Activated naive CD8-positive, alpha-beta T cell treated with anti-CD3 and anti-CD28 coated beads, Interleukin-2, amount 50 U/mL, for 24 hours (primary cell): ENCODE data around the gene TMPRSS5.
"Not testable (repeated sequence)": the region's sequence is repeated elsewhere in the genome, so short reads cannot be mapped to it uniquely, and the experiment has no call there.

Experiments used
- ATAC-seq: fragments of 150-1000 bp; cut with Tn5 transposase; one replicate; pipeline ENCODE4 v1.10.0; 2021
- DNase-seq: peaks from one replicate; pipeline ENCODE4 v3.0.0; 2021
- H3K27ac Mint-ChIP-seq: one replicate; pipeline ENCODE4 v1.8.0; 2021; ENCODE audit warnings: mild to moderate bottlenecking, mixed read lengths
- H3K27me3 Mint-ChIP-seq: one replicate; pipeline ENCODE4 v1.8.0; 2021; ENCODE audit warnings: mixed read lengths
- H3K36me3 Mint-ChIP-seq: one replicate; pipeline ENCODE4 v1.8.0; 2021; ENCODE audit warnings: low read depth, mixed read lengths
- H3K4me1 Mint-ChIP-seq: one replicate; pipeline ENCODE4 v1.8.0; 2021; ENCODE audit warnings: mixed read lengths
- H3K4me3 Mint-ChIP-seq: one replicate; pipeline ENCODE4 v1.8.0; 2021; ENCODE audit warnings: mild to moderate bottlenecking, moderate library complexity, mixed read lengths
- H3K9me3 Mint-ChIP-seq: one replicate; pipeline ENCODE4 v1.8.0; 2021; ENCODE audit warnings: mixed read lengths

Gene TMPRSS5

GRCh38 chr11:113705871-113706655, at the start of gene TMPRSS5:
Gene TMPRSS5 (minus strand): TSS chr11:113706308. CDS start chr11:113706224, 84 bp downstream.
- no peak within 1 kb of the TSS for H3K27ac Mint-ChIP-seq
- H3K36me3 Mint-ChIP-seq: peaks cover 16% of the 10 kb centered on the region
- peaks cover 38% of the 10 kb centered on the region for H3K9me3 Mint-ChIP-seq
- H3K4me3 Mint-ChIP-seq: no peak within 1 kb of the TSS
- no peaks in the 10 kb centered on the region for H3K27me3 Mint-ChIP-seq
- no peak for ATAC-seq
- H3K4me1 Mint-ChIP-seq: no peaks in the 10 kb centered on the region
- DNase-seq: no peak

GRCh38 chr11:113752932-113753331, 46.8 kb upstream of the TMPRSS5 start:
- H3K4me3 Mint-ChIP-seq: no peak overlapping the region
- no peak overlapping the region for H3K27ac Mint-ChIP-seq
- peaks cover 29% of the 10 kb centered on the region for H3K36me3 Mint-ChIP-seq
- H3K4me1 Mint-ChIP-seq: no peaks in the 10 kb centered on the region
- DNase-seq: no peak
- no peaks in the 10 kb centered on the region for H3K9me3 Mint-ChIP-seq
- H3K27me3 Mint-ChIP-seq: no peaks in the 10 kb centered on the region
- no peak for ATAC-seq

- H3K36me3 Mint-ChIP-seq: peaks cover 55% of the 10 kb centered on the region
Measured at GRCh38 chr11:113736323-113736722, 30.2 kb upstream of the TMPRSS5 start.

GRCh38 chr11:113732092-113732491, 26.0 kb upstream of the TMPRSS5 start:
- DNase-seq: no peak
- no peak for ATAC-seq
- no peak overlapping the region for H3K4me3 Mint-ChIP-seq
- H3K36me3 Mint-ChIP-seq: peaks cover 32% of the 10 kb centered on the region
- no peaks in the 10 kb centered on the region for H3K9me3 Mint-ChIP-seq
- no peaks in the 10 kb centered on the region for H3K4me1 Mint-ChIP-seq
- H3K27me3 Mint-ChIP-seq: no peaks in the 10 kb centered on the region
- no peak overlapping the region for H3K27ac Mint-ChIP-seq

More at GRCh38 chr11:113736323-113736722, 30.2 kb upstream of the TMPRSS5 start:
- H3K27me3 Mint-ChIP-seq: no peaks in the 10 kb centered on the region
- no peak overlapping the region for H3K4me3 Mint-ChIP-seq
- H3K4me1 Mint-ChIP-seq: no peaks in the 10 kb centered on the region
- peak overlapping the region; percentile 39 for H3K27ac Mint-ChIP-seq
- H3K9me3 Mint-ChIP-seq: no peaks in the 10 kb centered on the region
- no peak for DNase-seq
- peak; percentile 80 for ATAC-seq

GRCh38 chr11:113730887-113731726, 25.0 kb upstream of the TMPRSS5 start:
- H3K9me3 Mint-ChIP-seq: no peaks in the 10 kb centered on the region
- H3K36me3 Mint-ChIP-seq: peaks cover 24% of the 10 kb centered on the region
- no peak overlapping the region for H3K27ac Mint-ChIP-seq
- no peaks in the 10 kb centered on the region for H3K27me3 Mint-ChIP-seq
- DNase-seq: no peak
- no peak overlapping the region for H3K4me3 Mint-ChIP-seq
- H3K4me1 Mint-ChIP-seq: no peaks in the 10 kb centered on the region
- ATAC-seq: no peak

- DNase-seq (no peak), ATAC-seq (no peak)
- Mint-ChIP-seq H3K4me3 (no peak overlapping the region), H3K36me3 (peaks cover 18% of the 10 kb centered on the region), H3K4me1 (no peaks in the 10 kb centered on the region), H3K27ac (no peak overlapping the region), H3K27me3 (no peaks in the 10 kb centered on the region), H3K9me3 (no peaks in the 10 kb centered on the region)
Measured at GRCh38 chr11:113729456-113729855, 23.3 kb upstream of the TMPRSS5 start.

- no peak overlapping the region for H3K4me3 Mint-ChIP-seq
- H3K27ac Mint-ChIP-seq: no peak overlapping the region
- no peak for DNase-seq
- no peaks in the 10 kb centered on the region for H3K27me3 Mint-ChIP-seq
- no peaks in the 10 kb centered on the region for H3K9me3 Mint-ChIP-seq
- peaks cover 12% of the 10 kb centered on the region for H3K36me3 Mint-ChIP-seq
- no peak for ATAC-seq
- H3K4me1 Mint-ChIP-seq: no peaks in the 10 kb centered on the region
Measured at GRCh38 chr11:113728814-113729213, 22.7 kb upstream of the TMPRSS5 start.

GRCh38 chr11:113725913-113726312, 19.8 kb upstream of the TMPRSS5 start:
- Mint-ChIP-seq H3K4me3 (no peak overlapping the region), H3K27me3 (no peaks in the 10 kb centered on the region), H3K9me3 (no peaks in the 10 kb centered on the region), H3K4me1 (no peaks in the 10 kb centered on the region), H3K36me3 (no peaks in the 10 kb centered on the region), H3K27ac (no peak overlapping the region)
- ATAC-seq (peak; percentile 40), DNase-seq (no peak)

GRCh38 chr11:113725407-113725806, 19.3 kb upstream of the TMPRSS5 start:
- Mint-ChIP-seq H3K27ac (no peak overlapping the region), H3K27me3 (no peaks in the 10 kb centered on the region), H3K36me3 (no peaks in the 10 kb centered on the region), H3K4me1 (no peaks in the 10 kb centered on the region), H3K9me3 (no peaks in the 10 kb centered on the region), H3K4me3 (no peak overlapping the region)
- no peak for DNase-seq
- no peak for ATAC-seq

GRCh38 chr11:113724778-113725177, 18.7 kb upstream of the TMPRSS5 start:
- ATAC-seq (no peak), DNase-seq (no peak)
- Mint-ChIP-seq H3K27me3 (no peaks in the 10 kb centered on the region), H3K4me1 (no peaks in the 10 kb centered on the region), H3K9me3 (no peaks in the 10 kb centered on the region), H3K36me3 (no peaks in the 10 kb centered on the region), H3K4me3 (no peak overlapping the region), H3K27ac (no peak overlapping the region)

GRCh38 chr11:113723787-113724186, 17.7 kb upstream of the TMPRSS5 start:
- H3K27me3 Mint-ChIP-seq: no peaks in the 10 kb centered on the region
- no peak overlapping the region for H3K27ac Mint-ChIP-seq
- H3K4me3 Mint-ChIP-seq: no peak overlapping the region
- ATAC-seq: no peak
- no peak for DNase-seq
- no peaks in the 10 kb centered on the region for H3K4me1 Mint-ChIP-seq
- peaks cover 2% of the 10 kb centered on the region for H3K36me3 Mint-ChIP-seq
- H3K9me3 Mint-ChIP-seq: no peaks in the 10 kb centered on the region

- Mint-ChIP-seq H3K4me3 (no peak overlapping the region), H3K36me3 (peaks cover 3% of the 10 kb centered on the region), H3K4me1 (no peaks in the 10 kb centered on the region), H3K9me3 (no peaks in the 10 kb centered on the region), H3K27me3 (no peaks in the 10 kb centered on the region), H3K27ac (no peak overlapping the region)
- ATAC-seq (no peak), DNase-seq (no peak)
Measured at GRCh38 chr11:113722934-113723333, 16.8 kb upstream of the TMPRSS5 start.

- DNase-seq (no peak), ATAC-seq (no peak)
- Mint-ChIP-seq H3K27ac (no peak overlapping the region), H3K4me3 (no peak overlapping the region), H3K27me3 (no peaks in the 10 kb centered on the region), H3K9me3 (no peaks in the 10 kb centered on the region), H3K4me1 (no peaks in the 10 kb centered on the region), H3K36me3 (peaks cover 9% of the 10 kb centered on the region)
Measured at GRCh38 chr11:113722221-113722620, 16.1 kb upstream of the TMPRSS5 start.

- no peaks in the 10 kb centered on the region for H3K9me3 Mint-ChIP-seq
- DNase-seq: no peak
- no peak for ATAC-seq
- no peaks in the 10 kb centered on the region for H3K4me1 Mint-ChIP-seq
- H3K4me3 Mint-ChIP-seq: no peak overlapping the region
- no peak overlapping the region for H3K27ac Mint-ChIP-seq
- H3K36me3 Mint-ChIP-seq: peaks cover 15% of the 10 kb centered on the region
- H3K27me3 Mint-ChIP-seq: no peaks in the 10 kb centered on the region
Measured at GRCh38 chr11:113721462-113722066, 15.5 kb upstream of the TMPRSS5 start.

GRCh38 chr11:113720478-113720877, 14.4 kb upstream of the TMPRSS5 start:
- not testable (repeated sequence) for DNase-seq, H3K27me3 Mint-ChIP-seq, H3K9me3 Mint-ChIP-seq, H3K4me1 Mint-ChIP-seq, H3K4me3 Mint-ChIP-seq, H3K27ac Mint-ChIP-seq, ATAC-seq
- peaks cover 16% of the 10 kb centered on the region for H3K36me3 Mint-ChIP-seq
